Right cardiac atrium (tissue), 5 donors: ENCODE data around the gene MANSC4. TPM values are rescaled to one million over a fixed set of nuclear protein-coding genes. Genes with fewer than 3 reads are reported as not detected.

Source experiments
- polyA plus RNA-seq: library from polyadenylated mRNA; stranded (reverse); fragments of 200-250 nt; gene quantifications from one replicate; pipeline ENCODE4 v1.2.3, GENCODE V29; 2013
- total RNA-seq, 4 donors: library from RNA; stranded (reverse); fragmentation: NEBNext Ultra II Directional; extraction: Animal tissue kit (Norgen Biotek cat#: 25700); gene quantifications; one replicate each; pipeline ENCODE4 v1.2.1, GENCODE V29; 2021
- donor health status: healthy with polysubstance abuse.
- donor health status: DM: no; HTN: yes; CAD: no.
- donor health status: DM: no; HTN: no; CAD: no.
- donor health status: DM: no; HTN: yes; CAD: no; lungs with severe emphysema.
- donor health status: DM: yes; HTN: yes; CAD: no.

Gene MANSC4
- total and polyA plus RNA-seq, 5 donors: not detected

Other genes starting within 250 kb of the MANSC4 start
- 1 to 10 TPM; 1.3 to 3.6 (median 2.0) TPM for gene REP15, start 83.8 kb downstream of the MANSC4 start, total RNA-seq
- 2.6 TPM for gene REP15, start 83.8 kb downstream of the MANSC4 start, polyA plus RNA-seq
- gene MRPS35, start 69.4 kb downstream of the MANSC4 start, total RNA-seq: 10 to 100 TPM; 41.7 to 49.5 (median 45.9) TPM
- gene MRPS35, start 69.4 kb downstream of the MANSC4 start, polyA plus RNA-seq: 44.0 TPM
- gene KLHL42, start within 50 bp of the MANSC4 start, total RNA-seq: 10 to 100 TPM in 2 of 4 donors, 1 to 10 TPM in 2; 7.4 to 13.4 (median 9.0) TPM
- gene KLHL42, start within 50 bp of the MANSC4 start, polyA plus RNA-seq: 4.7 TPM
- 10 to 100 TPM in 2 of 4 donors, 1 to 10 TPM in 2; 1.2 to 64.6 (median 7.7) TPM for gene PTHLH, start 192.5 kb upstream of the MANSC4 start, total RNA-seq
- gene PTHLH, start 192.5 kb upstream of the MANSC4 start, polyA plus RNA-seq: 1.3 TPM